ENCODE measurements around the gene GPR160. TPM values are rescaled to one million over a fixed set of nuclear protein-coding genes. Genes with fewer than 3 reads are reported as not detected.

The GPR160 gene
- total and polyA plus RNA-seq, 10 of the 15 experiments (the other 5 are each of a cell fraction or from before 2014, with no cell fraction given): 1.2 to 57.7 (median 30.9) TPM

DNA sequence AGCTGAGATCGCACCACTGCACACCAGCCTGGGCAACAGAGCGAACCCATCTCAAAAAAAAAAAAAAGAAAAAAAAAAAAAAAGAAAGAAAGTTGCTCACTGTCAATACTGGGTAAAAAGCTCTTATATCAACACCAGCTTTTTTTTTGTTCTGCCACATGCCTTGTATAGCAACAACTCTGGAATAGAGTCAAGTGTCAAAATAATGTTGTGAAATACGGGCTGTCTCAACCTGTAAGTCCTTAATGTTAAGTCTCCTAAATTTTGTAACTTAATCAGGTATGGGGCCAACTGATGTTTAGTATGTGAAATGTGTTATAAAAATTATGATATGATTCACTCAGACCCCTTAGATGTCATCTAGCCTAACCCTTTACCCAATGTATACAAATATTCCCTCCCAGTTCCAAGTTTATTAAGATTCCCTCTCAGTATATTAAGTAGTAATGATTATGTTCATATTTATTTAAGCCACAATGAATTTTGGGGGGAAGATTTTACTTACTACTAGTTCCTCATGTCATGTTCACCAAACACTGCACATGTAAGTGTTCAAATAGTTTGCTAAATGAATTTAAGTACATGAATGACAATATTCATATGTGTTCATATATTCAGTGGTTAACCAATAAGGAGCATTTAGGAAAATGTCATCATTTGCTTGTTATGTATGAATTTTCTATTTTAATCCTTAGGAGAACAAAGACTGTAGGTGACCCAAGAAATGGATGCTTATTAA lies 52.2 kb downstream of the GPR160 start:
- DNase-seq (ENCODE audit: low read depth, low spot score) (no peak), ATAC-seq (no peak), FAIRE-seq (no peak)
- POLR2A ChIA-PET: no interaction called here
- no TSS peak for BruUV-seq (replicated peaks)
- H3K4me2 ChIP-seq (ENCODE audit: control insufficient read depth, insufficient read depth): no peak overlapping the region
- CTCF ChIA-PET: interaction anchor here (0.6 to 3.9 kb wide), 3 partner anchors 9 to 86 kb away, joined by 3 to 18 read pairs (median 6); no protein-coding TSS in a partner anchor
- TF ChIP-seq SRF (IDR thresholded peaks at IDR 0.05; ENCODE audit: low read depth in 2 of 2, low read length in 2 of 2) (no peak), MTA2 (IDR thresholded peaks at IDR 0.05; ENCODE audit: low read depth) (no peak), SMARCA5 (IDR thresholded peaks at IDR 0.05) (no peak), CREB1 (IDR thresholded peaks at IDR 0.05; ENCODE audit: low read depth) (no peak), TCF7 (IDR thresholded peaks at IDR 0.05; ENCODE audit: borderline replicate concordance) (no peak), HDAC2 (IDR thresholded peaks at IDR 0.05) (no peak), NBN (IDR thresholded peaks at IDR 0.05) (no peak), EED (IDR thresholded peaks at IDR 0.05; ENCODE audit: low read depth) (no peak)
- TF ChIP-seq, protein P1, sequence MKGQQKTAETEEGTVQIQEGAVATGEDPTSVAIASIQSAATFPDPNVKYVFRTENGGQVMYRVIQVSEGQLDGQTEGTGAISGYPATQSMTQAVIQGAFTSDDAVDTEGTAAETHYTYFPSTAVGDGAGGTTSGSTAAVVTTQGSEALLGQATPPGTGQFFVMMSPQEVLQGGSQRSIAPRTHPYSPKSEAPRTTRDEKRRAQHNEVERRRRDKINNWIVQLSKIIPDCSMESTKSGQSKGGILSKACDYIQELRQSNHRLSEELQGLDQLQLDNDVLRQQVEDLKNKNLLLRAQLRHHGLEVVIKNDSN (IDR thresholded peaks at IDR 0.05; ENCODE audit: borderline replicate concordance, extremely low read length, insufficient read depth, low read depth, low read length): no peak
- TF ChIP-seq, protein P2, sequence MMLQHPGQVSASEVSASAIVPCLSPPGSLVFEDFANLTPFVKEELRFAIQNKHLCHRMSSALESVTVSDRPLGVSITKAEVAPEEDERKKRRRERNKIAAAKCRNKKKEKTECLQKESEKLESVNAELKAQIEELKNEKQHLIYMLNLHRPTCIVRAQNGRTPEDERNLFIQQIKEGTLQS (IDR thresholded peaks at IDR 0.05; ENCODE audit: borderline replicate concordance, extremely low read depth, low read depth, low read length): no peak
- TF ChIP-seq, protein P3, sequence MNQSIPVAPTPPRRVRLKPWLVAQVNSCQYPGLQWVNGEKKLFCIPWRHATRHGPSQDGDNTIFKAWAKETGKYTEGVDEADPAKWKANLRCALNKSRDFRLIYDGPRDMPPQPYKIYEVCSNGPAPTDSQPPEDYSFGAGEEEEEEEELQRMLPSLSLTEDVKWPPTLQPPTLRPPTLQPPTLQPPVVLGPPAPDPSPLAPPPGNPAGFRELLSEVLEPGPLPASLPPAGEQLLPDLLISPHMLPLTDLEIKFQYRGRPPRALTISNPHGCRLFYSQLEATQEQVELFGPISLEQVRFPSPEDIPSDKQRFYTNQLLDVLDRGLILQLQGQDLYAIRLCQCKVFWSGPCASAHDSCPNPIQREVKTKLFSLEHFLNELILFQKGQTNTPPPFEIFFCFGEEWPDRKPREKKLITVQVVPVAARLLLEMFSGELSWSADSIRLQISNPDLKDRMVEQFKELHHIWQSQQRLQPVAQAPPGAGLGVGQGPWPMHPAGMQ (IDR thresholded peaks at IDR 0.05; ENCODE audit: borderline replicate concordance): no peak
- TF ChIP-seq, protein P4, sequence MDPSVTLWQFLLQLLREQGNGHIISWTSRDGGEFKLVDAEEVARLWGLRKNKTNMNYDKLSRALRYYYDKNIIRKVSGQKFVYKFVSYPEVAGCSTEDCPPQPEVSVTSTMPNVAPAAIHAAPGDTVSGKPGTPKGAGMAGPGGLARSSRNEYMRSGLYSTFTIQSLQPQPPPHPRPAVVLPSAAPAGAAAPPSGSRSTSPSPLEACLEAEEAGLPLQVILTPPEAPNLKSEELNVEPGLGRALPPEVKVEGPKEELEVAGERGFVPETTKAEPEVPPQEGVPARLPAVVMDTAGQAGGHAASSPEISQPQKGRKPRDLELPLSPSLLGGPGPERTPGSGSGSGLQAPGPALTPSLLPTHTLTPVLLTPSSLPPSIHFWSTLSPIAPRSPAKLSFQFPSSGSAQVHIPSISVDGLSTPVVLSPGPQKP (IDR thresholded peaks at IDR 0.05; ENCODE audit: low read depth, low read length): no peak
- TF ChIP-seq, protein P5, sequence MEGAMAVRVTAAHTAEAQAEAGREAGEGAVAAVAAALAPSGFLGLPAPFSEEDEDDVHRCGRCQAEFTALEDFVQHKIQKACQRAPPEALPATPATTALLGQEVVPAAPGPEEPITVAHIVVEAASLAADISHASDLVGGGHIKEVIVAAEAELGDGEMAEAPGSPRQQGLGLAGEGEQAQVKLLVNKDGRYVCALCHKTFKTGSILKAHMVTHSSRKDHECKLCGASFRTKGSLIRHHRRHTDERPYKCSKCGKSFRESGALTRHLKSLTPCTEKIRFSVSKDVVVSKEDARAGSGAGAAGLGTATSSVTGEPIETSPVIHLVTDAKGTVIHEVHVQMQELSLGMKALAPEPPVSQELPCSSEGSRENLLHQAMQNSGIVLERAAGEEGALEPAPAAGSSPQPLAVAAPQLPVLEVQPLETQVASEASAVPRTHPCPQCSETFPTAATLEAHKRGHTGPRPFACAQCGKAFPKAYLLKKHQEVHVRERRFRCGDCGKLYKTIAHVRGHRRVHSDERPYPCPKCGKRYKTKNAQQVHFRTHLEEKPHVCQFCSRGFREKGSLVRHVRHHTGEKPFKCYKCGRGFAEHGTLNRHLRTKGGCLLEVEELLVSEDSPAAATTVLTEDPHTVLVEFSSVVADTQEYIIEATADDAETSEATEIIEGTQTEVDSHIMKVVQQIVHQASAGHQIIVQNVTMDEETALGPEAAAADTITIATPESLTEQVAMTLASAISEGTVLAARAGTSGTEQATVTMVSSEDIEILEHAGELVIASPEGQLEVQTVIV (IDR thresholded peaks at IDR 0.05; ENCODE audit: borderline replicate concordance, partially characterized antibody): no peak
- H3K9ac ChIP-seq (ENCODE audit: control insufficient read depth, insufficient read depth, low read length): no peak overlapping the region
- SMC1A ChIA-PET (ENCODE audit: uncharacterized antibody, unreplicated experiment): interaction anchor here (0.8 to 1.3 kb wide), 2 partner anchors 11 to 14 kb away, joined by 4 to 6 read pairs; no protein-coding TSS in a partner anchor
- RAD21 ChIA-PET (ENCODE audit: unreplicated experiment): interaction anchor here (1.5 kb wide), 1 partner anchor 70 kb away, joined by 4 read pairs; no protein-coding TSS in a partner anchor
- in situ Hi-C loops (cut with MboI): no loop called here
- H3K79me2 ChIP-seq (ENCODE audit: control insufficient read depth, insufficient read depth, low read length): no peaks in the 10 kb centered on the region; the same call in 1 of the 2 replicates
- no peak overlapping the region for H3K27ac ChIP-seq (ENCODE audit: control insufficient read depth, insufficient read depth)
- no peaks in the 10 kb centered on the region for H3K9me3 ChIP-seq (replicated peaks; ENCODE audit: control insufficient read depth, insufficient read depth, low read length)
- H3K27me3 ChIP-seq (replicated peaks in 1 of 2; ENCODE audit: control insufficient read depth in 2 of 2, insufficient read depth in 2 of 2, low read length in 1 of 2): no peaks in the 10 kb centered on the region
- H3K4me1 ChIP-seq (ENCODE audit: control insufficient read depth, insufficient read depth, low read length): no peaks in the 10 kb centered on the region
- H3K4me3 ChIP-seq: no peak overlapping the region
- intact Hi-C loops (cut with micrococcal nuclease; ENCODE audit: unreplicated experiment): no loop called here
- H4K20me1 ChIP-seq (ENCODE audit: control insufficient read depth, insufficient read depth): no peaks in the 10 kb centered on the region
- no peak overlapping the region for H2AFZ ChIP-seq (ENCODE audit: control insufficient read depth, low read depth, low read length)
- peaks cover 0 to 31% of the 10 kb centered on the region in 2 experiments; a peak in 2 of 4 replicates for H3K36me3 ChIP-seq (ENCODE audit: control insufficient read depth in 2 of 2, insufficient read depth in 2 of 2, low read length in 1 of 2)
- 93% methylated on average over 3 of the region's 3 CpGs for WGBS (ENCODE audit: insufficient coverage, insufficient replicate concordance, low lambda C conversion rate, missing lambda C conversion rate)
